ENCODE data around the gene TULP3.

Gene TULP3

GRCh38 chr12:2891240-2892053 lies 756 bp downstream of the TULP3 start:
- peak overlapping the region; percentile 95 for H3K4me3 ChIP-seq (ENCODE audit: low read depth, low read length)
- TF ChIP-seq CTCF (IDR thresholded peaks at IDR 0.05; ENCODE audit: control insufficient read depth, extremely low read depth, insufficient read depth) = no peak
- DNase-seq (ENCODE audit: low read depth) = no peak

GRCh38 chr12:2892246-2892645 lies 1.6 kb downstream of the TULP3 start:
- no peak for TF ChIP-seq CTCF (IDR thresholded peaks at IDR 0.05; ENCODE audit: control insufficient read depth, extremely low read depth, insufficient read depth)
- DNase-seq (ENCODE audit: low read depth) = no peak
- no peak overlapping the region for H3K4me3 ChIP-seq (ENCODE audit: low read depth, low read length)

GRCh38 chr12:2893007-2893406 lies 2.3 kb downstream of the TULP3 start:
- no peak for DNase-seq (ENCODE audit: low read depth)
- no peak overlapping the region for H3K4me3 ChIP-seq (ENCODE audit: low read depth, low read length)
- TF ChIP-seq CTCF (IDR thresholded peaks at IDR 0.05; ENCODE audit: control insufficient read depth, extremely low read depth, insufficient read depth) = no peak

- TF ChIP-seq CTCF (IDR thresholded peaks at IDR 0.05; ENCODE audit: control insufficient read depth, extremely low read depth, insufficient read depth) = no peak
- H3K4me3 ChIP-seq (ENCODE audit: low read depth, low read length) = no peak overlapping the region
- DNase-seq (ENCODE audit: low read depth) = no peak
Measured at GRCh38 chr12:2895051-2895451, 4.4 kb downstream of the TULP3 start.

GRCh38 chr12:2895511-2895910 lies 4.8 kb downstream of the TULP3 start:
- no peak for TF ChIP-seq CTCF (IDR thresholded peaks at IDR 0.05; ENCODE audit: control insufficient read depth, extremely low read depth, insufficient read depth)
- no peak for DNase-seq (ENCODE audit: low read depth)
- H3K4me3 ChIP-seq (ENCODE audit: low read depth, low read length) = no peak overlapping the region

- H3K4me3 ChIP-seq (ENCODE audit: low read depth, low read length) = no peak overlapping the region
- TF ChIP-seq CTCF (IDR thresholded peaks at IDR 0.05; ENCODE audit: control insufficient read depth, extremely low read depth, insufficient read depth) = no peak
- no peak for DNase-seq (ENCODE audit: low read depth)
Measured at GRCh38 chr12:2897418-2897817, 6.7 kb downstream of the TULP3 start.

GRCh38 chr12:2900642-2901041 lies 10.0 kb downstream of the TULP3 start:
- DNase-seq (ENCODE audit: low read depth) = no peak
- no peak overlapping the region for H3K4me3 ChIP-seq (ENCODE audit: low read depth, low read length)
- no peak for TF ChIP-seq CTCF (IDR thresholded peaks at IDR 0.05; ENCODE audit: control insufficient read depth, extremely low read depth, insufficient read depth)

Data from LNCaP clone FGC (cell line).